NCI-H146 treated with DMSO at 0.1 percent for 48 hours (cell line): ENCODE measurements around the gene CAPN1.

ENCODE experiments used
- DNase-seq: peaks from one replicate; lab custom pipeline; 2025; ENCODE audit not compliant: unreplicated experiment; lab: John Stamatoyannopoulos, UW

Gene CAPN1

GRCh38 chr11:65189191-65189590, 7.5 kb downstream of the CAPN1 start:
- DNase-seq: no peak

- DNase-seq: no peak
Observed at GRCh38 chr11:65194564-65194963, 12.8 kb downstream of the CAPN1 start.

- DNase-seq: no peak
Observed at GRCh38 chr11:65204143-65204542, 22.4 kb downstream of the CAPN1 start.

DNA sequence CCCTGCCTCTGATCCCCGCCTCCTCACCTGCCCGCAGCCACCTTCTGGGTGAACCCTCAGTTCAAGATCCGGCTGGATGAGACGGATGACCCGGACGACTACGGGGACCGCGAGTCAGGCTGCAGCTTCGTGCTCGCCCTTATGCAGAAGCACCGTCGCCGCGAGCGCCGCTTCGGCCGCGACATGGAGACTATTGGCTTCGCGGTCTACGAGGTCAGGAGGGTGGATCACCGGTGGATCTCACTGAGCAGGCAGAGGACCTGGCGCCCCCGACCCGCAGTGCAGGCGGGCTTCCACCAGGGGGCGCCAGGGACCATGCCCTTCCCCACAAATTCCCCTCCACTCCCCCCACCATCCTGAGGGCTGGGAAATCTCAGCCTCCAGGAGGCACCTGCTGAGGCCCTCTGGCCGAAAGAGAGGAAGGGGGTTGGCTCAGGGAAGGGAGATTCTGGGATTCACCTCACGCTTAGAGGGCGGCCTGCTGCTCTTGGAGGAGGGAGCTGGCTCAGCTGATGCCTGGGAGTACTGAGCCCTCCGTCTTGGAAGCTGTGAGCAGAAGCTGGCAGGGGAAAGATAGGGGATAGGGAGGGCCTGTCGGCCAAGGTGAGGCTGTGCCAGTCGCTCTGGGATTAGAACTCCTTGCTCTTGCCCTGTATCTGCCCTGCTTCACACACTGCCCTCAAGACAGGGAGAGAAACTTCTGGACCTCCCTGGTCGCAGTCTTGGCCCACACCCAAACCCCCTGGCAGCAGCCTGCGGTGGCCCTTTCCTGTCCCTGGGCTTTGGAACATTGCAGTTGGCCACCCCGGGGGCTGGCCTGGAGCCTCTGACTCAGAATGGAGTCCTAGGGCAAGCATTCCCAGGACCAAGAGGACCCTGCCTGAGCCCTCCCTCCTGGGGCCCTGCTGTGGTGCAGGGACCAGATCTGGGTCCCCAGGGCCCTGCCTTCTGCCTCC, 23.2 kb downstream of the CAPN1 start:
- no peak for DNase-seq

DNA sequence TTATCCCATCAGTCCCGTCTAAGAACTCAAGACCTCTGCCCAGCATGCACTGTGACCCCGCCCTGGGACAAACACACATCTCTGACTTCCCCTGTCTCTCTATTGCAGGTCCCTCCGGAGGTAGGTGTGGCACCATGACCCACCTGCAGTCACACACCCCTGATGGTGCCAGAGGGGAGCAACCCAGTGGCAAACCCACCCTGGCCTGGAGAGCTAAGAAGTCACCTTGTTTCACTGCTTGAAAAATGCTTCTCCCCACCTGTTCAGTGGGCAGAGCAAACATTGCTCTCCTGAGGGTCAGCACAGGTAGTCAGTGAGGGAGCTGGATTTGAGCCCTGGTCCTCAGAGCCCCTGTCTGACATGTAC, 23.9 kb downstream of the CAPN1 start:
- DNase-seq: no peak

DNA sequence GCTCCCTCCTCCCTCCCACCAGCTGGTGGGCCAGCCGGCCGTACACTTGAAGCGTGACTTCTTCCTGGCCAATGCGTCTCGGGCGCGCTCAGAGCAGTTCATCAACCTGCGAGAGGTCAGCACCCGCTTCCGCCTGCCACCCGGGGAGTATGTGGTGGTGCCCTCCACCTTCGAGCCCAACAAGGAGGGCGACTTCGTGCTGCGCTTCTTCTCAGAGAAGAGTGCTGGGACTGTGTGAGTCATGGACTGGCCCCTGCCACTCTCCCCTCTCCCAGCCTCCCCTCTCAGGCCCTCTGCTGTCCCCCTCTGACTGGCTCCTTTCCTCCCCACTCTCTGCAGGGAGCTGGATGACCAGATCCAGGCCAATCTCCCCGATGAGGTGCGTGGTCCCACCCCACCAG, 24.7 kb downstream of the CAPN1 start:
- DNase-seq: no peak

GRCh38 chr11:65206901-65207300, 25.2 kb downstream of the CAPN1 start:
- no peak for DNase-seq

DNA sequence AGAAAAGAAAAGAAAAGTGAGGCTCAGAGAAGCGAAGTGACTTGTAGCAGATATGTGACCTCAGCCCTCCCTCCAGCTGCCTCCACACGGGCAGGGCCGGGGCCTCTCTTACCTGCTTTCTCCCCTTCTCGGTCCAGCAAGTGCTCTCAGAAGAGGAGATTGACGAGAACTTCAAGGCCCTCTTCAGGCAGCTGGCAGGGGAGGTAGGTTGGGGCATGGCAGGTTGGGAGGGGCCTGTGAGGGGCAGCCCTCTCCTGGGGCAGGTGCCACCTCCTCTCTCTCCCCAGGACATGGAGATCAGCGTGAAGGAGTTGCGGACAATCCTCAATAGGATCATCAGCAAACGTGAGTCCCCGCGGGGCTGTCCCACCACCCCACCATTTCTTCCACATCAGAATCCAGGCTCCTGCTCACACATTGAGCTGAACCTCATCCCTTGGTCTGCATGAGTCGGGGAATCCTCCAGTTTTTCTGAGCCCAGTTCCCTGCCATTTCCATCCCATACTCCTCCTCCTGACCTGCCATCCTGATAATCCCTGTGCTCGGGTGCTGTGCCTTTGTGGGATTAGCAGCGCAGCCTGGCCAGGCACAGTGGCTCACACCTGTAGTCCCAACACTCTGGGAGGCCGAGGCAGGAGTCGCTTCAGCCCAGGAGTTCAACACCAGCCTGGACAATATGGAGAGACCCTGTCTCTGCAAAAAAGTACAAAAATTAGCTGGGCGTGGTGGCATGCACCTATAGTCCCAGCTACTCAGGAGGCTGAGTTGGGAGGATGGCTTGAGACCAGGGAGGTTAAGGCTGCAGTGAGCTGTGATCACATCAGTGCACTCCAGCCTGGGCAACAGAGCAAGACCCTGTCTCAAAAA, 26.4 kb downstream of the CAPN1 start:
- no peak for DNase-seq

DNA sequence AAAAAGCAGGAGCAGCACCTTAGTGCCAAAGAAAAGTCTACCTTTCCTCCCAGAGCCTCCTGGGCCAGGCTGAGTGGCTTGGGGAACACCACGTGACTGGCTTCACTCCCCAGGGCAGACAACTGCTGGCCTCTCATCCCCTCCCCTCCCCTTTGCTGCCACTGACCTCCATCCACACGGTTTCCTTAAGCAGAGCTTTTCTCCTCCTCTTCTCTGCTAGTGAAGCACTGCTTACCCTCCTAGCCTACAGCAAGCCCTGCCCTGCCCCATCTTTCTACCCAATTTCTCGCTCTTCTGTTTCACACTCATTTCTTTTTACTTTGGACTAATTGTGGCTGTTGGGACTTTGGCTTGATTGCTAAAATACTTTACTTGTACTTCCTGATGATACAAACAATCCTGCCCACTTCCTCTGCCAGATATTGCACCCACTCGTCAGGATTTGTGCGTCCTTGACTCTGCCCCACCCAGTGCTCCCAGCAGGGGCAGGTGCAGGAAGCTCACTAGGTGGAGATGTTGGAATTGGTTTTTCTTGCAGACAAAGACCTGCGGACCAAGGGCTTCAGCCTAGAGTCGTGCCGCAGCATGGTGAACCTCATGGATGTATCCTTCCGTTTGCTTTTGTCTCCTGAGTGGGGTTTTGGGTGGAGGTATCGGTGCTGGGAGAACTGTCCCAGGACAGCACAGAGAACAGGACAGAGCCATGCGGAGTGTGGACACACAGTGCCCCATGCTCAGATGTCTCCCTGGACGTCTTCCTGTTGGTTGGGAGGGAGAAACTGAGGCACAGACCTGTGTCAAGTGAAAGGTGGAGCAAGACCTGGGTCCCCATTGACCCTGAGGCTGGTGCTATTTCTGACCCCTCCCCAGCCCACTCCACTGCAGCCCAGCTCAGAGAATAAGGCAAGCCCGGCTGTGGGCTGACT, 27.3 kb downstream of the CAPN1 start:
- DNase-seq: no peak

DNA sequence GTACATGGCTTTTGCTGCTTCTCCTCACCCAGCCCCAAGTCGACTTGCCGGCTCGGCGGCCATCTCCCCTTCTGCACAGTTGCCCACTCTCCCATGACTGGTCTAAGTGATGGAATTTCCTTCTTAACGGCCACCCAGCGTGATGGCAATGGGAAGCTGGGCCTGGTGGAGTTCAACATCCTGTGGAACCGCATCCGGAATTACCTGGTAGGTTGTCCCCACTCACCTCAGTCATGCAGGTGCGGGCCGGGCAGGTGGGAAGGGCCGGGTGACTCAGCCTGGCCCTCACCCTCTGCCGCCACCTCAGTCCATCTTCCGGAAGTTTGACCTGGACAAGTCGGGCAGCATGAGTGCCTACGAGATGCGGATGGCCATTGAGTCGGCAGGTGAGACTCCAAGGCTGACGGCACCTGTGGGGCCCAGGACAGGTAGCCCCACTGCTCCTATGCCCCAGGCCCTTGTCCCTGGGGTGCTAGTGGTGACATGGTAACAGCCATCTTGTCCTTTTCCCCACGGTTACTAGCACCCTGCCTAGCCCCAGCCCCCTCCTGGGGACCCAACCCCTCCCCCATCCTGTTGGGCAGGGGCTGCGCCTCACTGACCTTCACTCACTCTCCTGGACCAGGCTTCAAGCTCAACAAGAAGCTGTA, 28.1 kb downstream of the CAPN1 start:
- DNase-seq: no peak

DNA sequence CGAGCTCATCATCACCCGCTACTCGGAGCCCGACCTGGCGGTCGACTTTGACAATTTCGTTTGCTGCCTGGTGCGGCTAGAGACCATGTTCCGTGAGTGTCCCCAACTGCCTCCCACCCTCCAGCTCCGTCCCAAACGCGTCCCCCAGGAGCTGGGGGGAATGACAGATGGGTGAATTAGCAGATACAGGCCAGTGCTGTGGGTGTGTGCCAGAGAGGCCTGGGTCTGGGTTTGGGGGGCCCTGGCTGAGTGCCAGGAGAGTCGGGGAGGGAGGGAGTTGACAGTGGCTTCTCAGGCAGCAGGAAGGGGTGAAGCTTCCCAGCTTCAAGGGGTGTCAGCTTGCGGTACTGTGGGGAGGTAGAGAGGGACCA, 28.6 kb downstream of the CAPN1 start:
- no peak for DNase-seq

- DNase-seq: no peak
Observed at GRCh38 chr11:65210748-65211147, 29.0 kb downstream of the CAPN1 start.

DNA sequence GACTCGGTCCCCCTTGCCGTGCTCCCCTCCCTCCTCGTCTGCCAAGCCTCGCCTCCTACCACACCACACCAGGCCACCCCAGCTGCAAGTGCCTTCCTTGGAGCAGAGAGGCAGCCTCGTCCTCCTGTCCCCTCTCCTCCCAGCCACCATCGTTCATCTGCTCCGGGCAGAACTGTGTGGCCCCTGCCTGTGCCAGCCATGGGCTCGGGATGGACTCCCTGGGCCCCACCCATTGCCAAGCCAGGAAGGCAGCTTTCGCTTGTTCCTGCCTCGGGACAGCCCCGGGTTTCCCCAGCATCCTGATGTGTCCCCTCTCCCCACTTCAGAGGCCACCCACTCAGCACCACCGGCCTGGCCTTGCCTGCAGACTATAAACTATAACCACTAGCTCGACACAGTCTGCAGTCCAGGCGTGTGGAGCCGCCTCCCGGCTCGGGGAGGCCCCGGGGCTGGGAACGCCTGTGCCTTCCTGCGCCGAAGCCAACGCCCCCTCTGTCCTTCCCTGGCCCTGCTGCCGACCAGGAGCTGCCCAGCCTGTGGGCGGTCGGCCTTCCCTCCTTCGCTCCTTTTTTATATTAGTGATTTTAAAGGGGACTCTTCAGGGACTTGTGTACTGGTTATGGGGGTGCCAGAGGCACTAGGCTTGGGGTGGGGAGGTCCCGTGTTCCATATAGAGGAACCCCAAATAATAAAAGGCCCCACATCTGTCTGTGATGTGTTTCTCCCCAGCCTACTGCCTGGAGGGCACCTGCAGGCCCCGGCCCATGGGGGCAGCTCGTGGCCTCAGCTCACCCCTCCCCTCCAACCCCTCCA, 29.8 kb downstream of the CAPN1 start:
- DNase-seq: no peak

GRCh38 chr11:65212226-65212801, 30.6 kb downstream of the CAPN1 start:
- no peak for DNase-seq

GRCh38 chr11:65213322-65214211, 31.8 kb downstream of the CAPN1 start:
- no peak for DNase-seq

GRCh38 chr11:65214212-65214845, 32.6 kb downstream of the CAPN1 start:
- DNase-seq: no peak

GRCh38 chr11:65215441-65216076, 33.8 kb downstream of the CAPN1 start:
- no peak for DNase-seq
